Panc1 (cell line): Measurements from ENCODE around the gene RNF19B. TPM values are rescaled to one million over a fixed set of nuclear protein-coding genes. Genes with fewer than 3 reads are reported as not detected.

Source experiments
- ATAC-seq: fragments of 200-7000 bp; cut with Tn5 transposase; 2 replicates; pipeline ENCODE4 v1.9.1; 2020; ENCODE audit warnings: mild to moderate bottlenecking, moderate library complexity
- BruUV-seq: library from RNA; stranded (reverse); fragments of 400-500 nt; replicated peaks from 2 replicates; lab custom pipeline; 2021; lab: Mats Ljungman, UMichigan
- CTCF ChIA-PET: fragments of 300-600 bp; sonication (Branson Sonifier 250); formaldehyde crosslinking; loops from one replicate; lab custom pipeline; 2022; ENCODE audit warnings: antibody characterized with exemption; lab: Charles Lee
- POLR2A ChIA-PET: fragments of 300-600 bp; sonication (Branson Sonifier 250); formaldehyde crosslinking; loops from one replicate; lab custom pipeline; 2022; ENCODE audit warnings: antibody characterized with exemption; lab: Charles Lee
- DNase-seq: peaks from one replicate; pipeline ENCODE4 v3.0.0-alpha.2; 2010; ENCODE audit warnings: low read depth, low spot score
- H3K27ac ChIP-seq: 2 replicates; pipeline ENCODE4 v1.5.1; 2011; ENCODE audit warnings: mild to moderate bottlenecking, low read length, inconsistent platforms
- H3K27me3 ChIP-seq: fragments of 200-500 bp; sonication (Bioruptor generic); 2 replicates; pipeline ENCODE4 v1.6.0; 2014; ENCODE audit warnings: low read length, inconsistent platforms; ENCODE audit not compliant: control insufficient read depth, insufficient read depth
- H3K36me3 ChIP-seq: fragments of 200-500 bp; sonication (Bioruptor generic); 2 replicates; pipeline ENCODE4 v1.5.1; 2014; ENCODE audit warnings: inconsistent platforms, mild to moderate bottlenecking, low read length, moderate library complexity; ENCODE audit not compliant: control insufficient read depth, insufficient read depth
- H3K4me1 ChIP-seq: 2 replicates; pipeline ENCODE4 v1.5.1; 2011; ENCODE audit warnings: inconsistent platforms, mild to moderate bottlenecking, low read length, moderate library complexity; ENCODE audit not compliant: control insufficient read depth, insufficient read depth
- H3K4me3 ChIP-seq, 2 experiments: 2 replicates each; pipeline ENCODE4 v1.5.1; 2011 to 2012; ENCODE audit warnings: low read depth in 2 of 2, low read length in 2 of 2, mild to moderate bottlenecking in 2 of 2, inconsistent platforms in 1 of 2, moderate library complexity in 1 of 2
- H3K9me3 ChIP-seq: fragments of 200-500 bp; sonication (Bioruptor generic); 2 replicates; pipeline ENCODE4 v1.5.1; 2014; ENCODE audit warnings: low read depth, mild to moderate bottlenecking, inconsistent platforms, low read length, moderate library complexity; ENCODE audit not compliant: control insufficient read depth, insufficient read depth
- POLR2AphosphoS5 ChIP-seq: IDR thresholded peaks from 2 replicates; pipeline ENCODE4 v1.6.1; 2012; ENCODE audit warnings: mild to moderate bottlenecking, low read depth, low read length, moderate library complexity
- REST ChIP-seq, 2 experiments: IDR thresholded peaks; 2 replicates each; pipeline ENCODE4 v1.6.1; 2011 to 2012; ENCODE audit warnings: low read depth in 2 of 2, control low read depth in 1 of 2, low read length in 1 of 2, mild to moderate bottlenecking in 1 of 2, moderate library complexity in 1 of 2; ENCODE audit not compliant: insufficient read depth in 1 of 2
- SIN3A ChIP-seq: IDR thresholded peaks from 2 replicates; pipeline ENCODE4 v1.6.1; 2012; ENCODE audit warnings: low read depth, mild to moderate bottlenecking, low read length, moderate library complexity, borderline replicate concordance; ENCODE audit not compliant: insufficient read depth
- TCF7L2 ChIP-seq: IDR thresholded peaks from 2 replicates; pipeline ENCODE4 v1.6.1; 2011; ENCODE audit warnings: mild to moderate bottlenecking, low read depth, low read length, inconsistent platforms
- in situ Hi-C: cut with HindIII; loops from 2 replicates; pipeline ENCODE4 v1.10.0; 2016; ENCODE audit warnings: low sequenced_read_pairs, low pct_unique_long_range_greater_than_20kb
- intact Hi-C: fragments of 100-400 bp; cut with micrococcal nuclease; formaldehyde crosslinking; loops from one replicate; pipeline ENCODE4 v1.10.0; 2022; ENCODE audit not compliant: unreplicated experiment
- total RNA-seq: library from RNA; stranded (reverse); gene quantifications from one replicate; pipeline ENCODE4 v1.2.1, GENCODE V29; 2021; ENCODE audit not compliant: unreplicated experiment
- TF ChIP-seq, protein P1 (sequence below): fragments of 450-650 bp; IDR thresholded peaks from 2 replicates; pipeline ENCODE4 v1.5.1; 2017; ENCODE audit warnings: mild to moderate bottlenecking

The RNF19B gene
- total RNA-seq, 1 experiment from 2014 or later, result 29.1 TPM

- no peaks in the 10 kb centered on the region for H3K36me3 ChIP-seq
- no peak overlapping the region for H3K27ac ChIP-seq
- intact Hi-C loops (no loop called here), in situ Hi-C loops (no loop called here)
- no peaks in the 10 kb centered on the region for H3K9me3 ChIP-seq
- peaks cover 7% of the 10 kb centered on the region; the same call in 1 of the 2 replicates for H3K4me1 ChIP-seq
- no peak for DNase-seq
- BruUV-seq, result no TSS peak
- ChIA-PET POLR2A (no interaction called here), CTCF (interaction anchor here (0.6 kb wide), 1 partner anchor 18 kb away, joined by 3 read pairs; no protein-coding TSS in a partner anchor)
- no peak for ATAC-seq
- TF ChIP-seq TCF7L2, result no peak
- no peaks in the 10 kb centered on the region; the same call in 1 of the 2 replicates for H3K27me3 ChIP-seq
- no peak overlapping the region for H3K4me3 ChIP-seq
These were observed 73.9 kb downstream of the RNF19B start for GRCh38 chr1:32890516-32891240.

GRCh38 chr1:32889731-32890278, 74.8 kb downstream of the RNF19B start:
- TF ChIP-seq REST (IDR thresholded peaks at IDR 0.05; ENCODE audit: insufficient read depth in 1 of 2, low read depth in 2 of 2, low read length in 1 of 2), result no peak
- no peak for TF ChIP-seq POLR2AphosphoS5
- no peak for TF ChIP-seq TCF7L2
- TF ChIP-seq, protein P1, sequence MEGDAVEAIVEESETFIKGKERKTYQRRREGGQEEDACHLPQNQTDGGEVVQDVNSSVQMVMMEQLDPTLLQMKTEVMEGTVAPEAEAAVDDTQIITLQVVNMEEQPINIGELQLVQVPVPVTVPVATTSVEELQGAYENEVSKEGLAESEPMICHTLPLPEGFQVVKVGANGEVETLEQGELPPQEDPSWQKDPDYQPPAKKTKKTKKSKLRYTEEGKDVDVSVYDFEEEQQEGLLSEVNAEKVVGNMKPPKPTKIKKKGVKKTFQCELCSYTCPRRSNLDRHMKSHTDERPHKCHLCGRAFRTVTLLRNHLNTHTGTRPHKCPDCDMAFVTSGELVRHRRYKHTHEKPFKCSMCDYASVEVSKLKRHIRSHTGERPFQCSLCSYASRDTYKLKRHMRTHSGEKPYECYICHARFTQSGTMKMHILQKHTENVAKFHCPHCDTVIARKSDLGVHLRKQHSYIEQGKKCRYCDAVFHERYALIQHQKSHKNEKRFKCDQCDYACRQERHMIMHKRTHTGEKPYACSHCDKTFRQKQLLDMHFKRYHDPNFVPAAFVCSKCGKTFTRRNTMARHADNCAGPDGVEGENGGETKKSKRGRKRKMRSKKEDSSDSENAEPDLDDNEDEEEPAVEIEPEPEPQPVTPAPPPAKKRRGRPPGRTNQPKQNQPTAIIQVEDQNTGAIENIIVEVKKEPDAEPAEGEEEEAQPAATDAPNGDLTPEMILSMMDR, result no peak
- CTCF ChIA-PET, result interaction anchor here (0.6 kb wide), 1 partner anchor 17 kb away, joined by 3 read pairs; no protein-coding TSS in a partner anchor
- Histone ChIP-seq H3K27me3 (no peaks in the 10 kb centered on the region; the same call in 1 of the 2 replicates), H3K4me1 (peaks cover 12% of the 10 kb centered on the region), H3K36me3 (no peaks in the 10 kb centered on the region), H3K9me3 (no peaks in the 10 kb centered on the region), H3K27ac (no peak overlapping the region), H3K4me3 (no peak overlapping the region)
- in situ Hi-C loops, result no loop called here
- intact Hi-C loops, result no loop called here
- no TSS peak for BruUV-seq
- no peak for ATAC-seq
- POLR2A ChIA-PET, result no interaction called here
- no peak for DNase-seq

GRCh38 chr1:32888677-32889420, 75.8 kb downstream of the RNF19B start:
- DNase-seq (no peak), ATAC-seq (no peak)
- Histone ChIP-seq H3K9me3 (no peaks in the 10 kb centered on the region), H3K27me3 (no peaks in the 10 kb centered on the region; the same call in 1 of the 2 replicates), H3K36me3 (no peaks in the 10 kb centered on the region), H3K4me3 (no peak overlapping the region), H3K27ac (no peak overlapping the region), H3K4me1 (peaks cover 10% of the 10 kb centered on the region)
- intact Hi-C loops, result no loop called here
- no TSS peak for BruUV-seq
- ChIA-PET POLR2A (no interaction called here), CTCF (no interaction called here)
- in situ Hi-C loops, result no loop called here
- TF ChIP-seq TCF7L2 (no peak), REST (IDR thresholded peaks at IDR 0.05; ENCODE audit: insufficient read depth in 1 of 2, low read depth in 2 of 2, low read length in 1 of 2) (no peak), SIN3A (no peak), POLR2AphosphoS5 (no peak)
- TF ChIP-seq, protein P1, result no peak
